Measurements from ENCODE around the gene ZNF331. TPM values are rescaled to one million over a fixed set of nuclear protein-coding genes. Genes with fewer than 3 reads are reported as not detected.

Gene ZNF331
- total RNA-seq, 1 experiment from 2014 or later = 28.0 TPM

DNA sequence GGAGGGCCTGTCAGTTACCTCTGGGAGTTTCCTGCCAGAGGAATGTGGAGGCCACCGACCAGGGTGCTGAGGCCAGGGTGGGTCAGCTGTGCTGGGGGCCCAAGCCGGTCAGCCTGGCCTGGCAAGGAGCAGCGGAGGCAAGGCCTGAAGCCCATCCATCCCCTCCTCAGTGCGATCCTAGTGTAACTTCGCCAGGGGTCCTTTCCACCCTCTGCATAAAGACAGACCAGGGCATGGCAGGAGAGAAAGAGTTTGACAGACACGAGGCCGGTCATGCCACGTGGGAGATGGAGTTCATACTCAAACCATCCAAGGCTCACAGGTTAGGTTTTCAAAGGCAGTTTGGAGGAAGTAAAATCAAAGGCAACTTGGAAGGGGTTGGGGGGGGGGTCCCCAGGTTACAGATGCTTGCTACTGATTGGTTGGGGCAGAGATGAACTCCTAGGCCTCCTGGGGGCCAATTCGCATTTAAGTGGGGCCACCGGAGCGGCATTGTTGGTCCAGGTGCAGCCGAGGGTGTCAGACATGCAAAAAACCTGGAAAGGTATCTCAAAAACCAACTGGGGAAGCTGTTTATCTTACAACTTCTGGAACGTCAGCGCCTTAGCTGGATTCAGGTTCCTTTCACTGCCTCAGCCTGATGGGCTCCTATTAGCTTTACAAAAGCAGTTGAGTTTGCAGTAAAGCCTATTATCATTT is 57.0 kb downstream of the ZNF331 start:
- Histone ChIP-seq H3K9ac (ENCODE audit: low read length) (no peak overlapping the region), H4K20me1 (ENCODE audit: low read length) (no peaks in the 10 kb centered on the region), H3K9me3 (ENCODE audit: low read length) (no peaks in the 10 kb centered on the region), H3K27me3 (ENCODE audit: low read length) (no peaks in the 10 kb centered on the region), H3K4me3 (ENCODE audit: low read length) (no peak overlapping the region), H3F3A (ENCODE audit: low read length, unreplicated experiment) (no peaks in the 10 kb centered on the region), H3K36me3 (ENCODE audit: low read depth, low read length) (no peaks in the 10 kb centered on the region), H3K27ac (ENCODE audit: low read length) (no peak overlapping the region), H3K79me2 (ENCODE audit: low read length) (no peaks in the 10 kb centered on the region), H3K4me1 (ENCODE audit: insufficient read depth, low read length) (no peaks in the 10 kb centered on the region), H2AFZ (ENCODE audit: low read length) (no peak overlapping the region), H3K4me2 (ENCODE audit: low read length) (no peak overlapping the region), H3K9me2 (replicated peaks; ENCODE audit: low read length) (no peaks in the 10 kb centered on the region)
- ChIA-PET POLR2A (ENCODE audit: unreplicated experiment) (no interaction called here), CTCF (no interaction called here)
- intact Hi-C loops (cut with micrococcal nuclease) = no loop called here
- ATAC-seq = no peak
- no peak for DNase-seq
- BruUV-seq (replicated peaks) = no TSS peak
- TF ChIP-seq, protein P1, sequence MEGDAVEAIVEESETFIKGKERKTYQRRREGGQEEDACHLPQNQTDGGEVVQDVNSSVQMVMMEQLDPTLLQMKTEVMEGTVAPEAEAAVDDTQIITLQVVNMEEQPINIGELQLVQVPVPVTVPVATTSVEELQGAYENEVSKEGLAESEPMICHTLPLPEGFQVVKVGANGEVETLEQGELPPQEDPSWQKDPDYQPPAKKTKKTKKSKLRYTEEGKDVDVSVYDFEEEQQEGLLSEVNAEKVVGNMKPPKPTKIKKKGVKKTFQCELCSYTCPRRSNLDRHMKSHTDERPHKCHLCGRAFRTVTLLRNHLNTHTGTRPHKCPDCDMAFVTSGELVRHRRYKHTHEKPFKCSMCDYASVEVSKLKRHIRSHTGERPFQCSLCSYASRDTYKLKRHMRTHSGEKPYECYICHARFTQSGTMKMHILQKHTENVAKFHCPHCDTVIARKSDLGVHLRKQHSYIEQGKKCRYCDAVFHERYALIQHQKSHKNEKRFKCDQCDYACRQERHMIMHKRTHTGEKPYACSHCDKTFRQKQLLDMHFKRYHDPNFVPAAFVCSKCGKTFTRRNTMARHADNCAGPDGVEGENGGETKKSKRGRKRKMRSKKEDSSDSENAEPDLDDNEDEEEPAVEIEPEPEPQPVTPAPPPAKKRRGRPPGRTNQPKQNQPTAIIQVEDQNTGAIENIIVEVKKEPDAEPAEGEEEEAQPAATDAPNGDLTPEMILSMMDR (conservative IDR thresholded peaks at IDR 0.05; ENCODE audit: low read depth, low read length) = no peak
- TF ChIP-seq EZH2phosphoT487 (IDR thresholded peaks at IDR 0.05; ENCODE audit: borderline replicate concordance, low read length) = no peak
- TF ChIP-seq EZH2 (IDR thresholded peaks at IDR 0.05; ENCODE audit: low read length, unreplicated experiment) = no peak

- H2AFZ ChIP-seq (ENCODE audit: low read length) = no peak overlapping the region
- no peaks in the 10 kb centered on the region for H3K79me2 ChIP-seq (ENCODE audit: low read length)
- H4K20me1 ChIP-seq (ENCODE audit: low read length) = no peaks in the 10 kb centered on the region
- H3K4me2 ChIP-seq (ENCODE audit: low read length) = no peak overlapping the region
- no peaks in the 10 kb centered on the region for H3K9me3 ChIP-seq (ENCODE audit: low read length)
- no peak overlapping the region for H3K27ac ChIP-seq (ENCODE audit: low read length)
- no peaks in the 10 kb centered on the region for H3K36me3 ChIP-seq (ENCODE audit: low read depth, low read length)
- no peaks in the 10 kb centered on the region for H3K4me1 ChIP-seq (ENCODE audit: insufficient read depth, low read length)
- intact Hi-C loops (cut with micrococcal nuclease) = no loop called here
- H3K4me3 ChIP-seq (ENCODE audit: low read length) = no peak overlapping the region
- CTCF ChIA-PET = no interaction called here
- no TSS peak for BruUV-seq (replicated peaks)
- H3K9ac ChIP-seq (ENCODE audit: low read length) = no peak overlapping the region
- no peak for DNase-seq
- H3K9me2 ChIP-seq (replicated peaks; ENCODE audit: low read length) = no peaks in the 10 kb centered on the region
- H3F3A ChIP-seq (ENCODE audit: low read length, unreplicated experiment) = no peaks in the 10 kb centered on the region
- TF ChIP-seq EZH2 (IDR thresholded peaks at IDR 0.05; ENCODE audit: low read length, unreplicated experiment) (no peak), EZH2phosphoT487 (IDR thresholded peaks at IDR 0.05; ENCODE audit: borderline replicate concordance, low read length) (no peak)
- TF ChIP-seq, protein P1 (conservative IDR thresholded peaks at IDR 0.05; ENCODE audit: low read depth, low read length) = no peak
- no peak for ATAC-seq
- no peaks in the 10 kb centered on the region for H3K27me3 ChIP-seq (ENCODE audit: low read length)
- POLR2A ChIA-PET (ENCODE audit: unreplicated experiment) = no interaction called here
Measured at GRCh38 chr19:53595510-53595867, 57.5 kb downstream of the ZNF331 start.

DNA sequence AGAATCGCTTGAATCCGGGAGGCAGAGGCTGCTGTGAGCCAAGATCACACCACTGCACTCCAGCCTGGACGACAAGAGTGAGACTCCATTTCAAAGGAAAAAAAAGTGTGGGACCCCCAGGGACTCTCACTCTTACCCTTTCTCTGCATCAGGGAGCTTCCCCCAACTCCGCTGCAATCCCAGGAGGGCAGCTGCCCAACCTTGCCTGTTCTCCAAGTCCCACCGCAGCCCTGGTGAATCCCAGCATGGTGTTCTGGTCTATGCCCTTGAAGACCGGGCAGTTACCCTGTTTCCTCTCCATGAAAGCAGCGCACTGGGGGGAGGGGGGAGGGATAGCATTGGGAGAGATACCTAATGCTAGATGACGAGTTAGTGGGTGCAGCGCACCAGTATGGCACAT is 58.1 kb downstream of the ZNF331 start:
- no peaks in the 10 kb centered on the region for H3K4me1 ChIP-seq (ENCODE audit: insufficient read depth, low read length)
- H2AFZ ChIP-seq (ENCODE audit: low read length) = no peak overlapping the region
- no TSS peak for BruUV-seq (replicated peaks)
- no peaks in the 10 kb centered on the region for H4K20me1 ChIP-seq (ENCODE audit: low read length)
- ChIA-PET POLR2A (ENCODE audit: unreplicated experiment) (no interaction called here), CTCF (no interaction called here)
- intact Hi-C loops (cut with micrococcal nuclease) = no loop called here
- no peak overlapping the region for H3K4me2 ChIP-seq (ENCODE audit: low read length)
- no peaks in the 10 kb centered on the region for H3F3A ChIP-seq (ENCODE audit: low read length, unreplicated experiment)
- no peaks in the 10 kb centered on the region for H3K9me2 ChIP-seq (replicated peaks; ENCODE audit: low read length)
- DNase-seq (no peak), ATAC-seq (no peak)
- H3K27me3 ChIP-seq (ENCODE audit: low read length) = no peaks in the 10 kb centered on the region
- no peak overlapping the region for H3K4me3 ChIP-seq (ENCODE audit: low read length)
- no peak overlapping the region for H3K27ac ChIP-seq (ENCODE audit: low read length)
- no peak overlapping the region for H3K9ac ChIP-seq (ENCODE audit: low read length)
- H3K79me2 ChIP-seq (ENCODE audit: low read length) = no peaks in the 10 kb centered on the region
- TF ChIP-seq, protein P1 (conservative IDR thresholded peaks at IDR 0.05; ENCODE audit: low read depth, low read length) = no peak
- TF ChIP-seq EZH2 (IDR thresholded peaks at IDR 0.05; ENCODE audit: low read length, unreplicated experiment) (no peak), EZH2phosphoT487 (IDR thresholded peaks at IDR 0.05; ENCODE audit: borderline replicate concordance, low read length) (no peak)
- no peaks in the 10 kb centered on the region for H3K9me3 ChIP-seq (ENCODE audit: low read length)
- H3K36me3 ChIP-seq (ENCODE audit: low read depth, low read length) = no peaks in the 10 kb centered on the region
